ENCODE measurements around the gene NANOS2. TPM values are rescaled to one million over a fixed set of nuclear protein-coding genes. Genes with fewer than 3 reads are reported as not detected.
A peak's percentile ranks its signal among the peaks of the same experiment; 100 is the strongest.

NANOS2 gene
- total RNA-seq, 2 donors from 2014 or later, result not detected

- no peaks in the 10 kb centered on the region for H3K27me3 ChIP-seq
- TF ChIP-seq CTCF (IDR thresholded peaks at IDR 0.05), result no peak
- DNase-seq (ENCODE audit: low spot score), result no peak
- peaks cover 0 to 22% of the 10 kb centered on the region in 2 donors for H3K4me1 ChIP-seq
- H3K27ac ChIP-seq, result no peak overlapping the region
- no peaks in the 10 kb centered on the region for H3K9me3 ChIP-seq
- H3K36me3 ChIP-seq, result no peaks in the 10 kb centered on the region
- no peak overlapping the region for H3K4me3 ChIP-seq
Measured at GRCh38 chr19:45952341-45952685, 37.7 kb upstream of the NANOS2 start.

- Histone ChIP-seq H3K27ac (no peak overlapping the region), H3K36me3 (no peaks in the 10 kb centered on the region), H3K9me3 (no peaks in the 10 kb centered on the region), H3K4me1 (peaks cover 0 to 4% of the 10 kb centered on the region in 2 donors), H3K27me3 (no peaks in the 10 kb centered on the region), H3K4me3 (no peak overlapping the region)
- no peak for TF ChIP-seq CTCF (IDR thresholded peaks at IDR 0.05)
- no peak for DNase-seq (ENCODE audit: low spot score)
Measured at GRCh38 chr19:45947926-45948325, 33.3 kb upstream of the NANOS2 start.

- TF ChIP-seq CTCF (IDR thresholded peaks at IDR 0.05), result no peak
- peak overlapping the region in 1 of 2 donors; percentile 26 for H3K4me3 ChIP-seq
- DNase-seq (ENCODE audit: low spot score), result no peak
- H3K27me3 ChIP-seq, result no peaks in the 10 kb centered on the region
- no peaks in the 10 kb centered on the region for H3K9me3 ChIP-seq
- H3K4me1 ChIP-seq, result no peaks in the 10 kb centered on the region
- no peak overlapping the region for H3K27ac ChIP-seq
- no peaks in the 10 kb centered on the region for H3K36me3 ChIP-seq
Measured at GRCh38 chr19:45940515-45940805, 25.9 kb upstream of the NANOS2 start.

GRCh38 chr19:45939792-45940514, 25.4 kb upstream of the NANOS2 start:
- Histone ChIP-seq H3K4me1 (no peaks in the 10 kb centered on the region), H3K4me3 (peak overlapping the region in 1 of 2 donors; percentile 26), H3K36me3 (no peaks in the 10 kb centered on the region), H3K27me3 (no peaks in the 10 kb centered on the region), H3K9me3 (no peaks in the 10 kb centered on the region), H3K27ac (no peak overlapping the region)
- TF ChIP-seq CTCF (IDR thresholded peaks at IDR 0.05), result no peak
- DNase-seq (ENCODE audit: low spot score), result no peak

- H3K27me3 ChIP-seq, result no peaks in the 10 kb centered on the region
Measured at GRCh38 chr19:45938733-45939319, 24.2 kb upstream of the NANOS2 start.

More at GRCh38 chr19:45938733-45939319, 24.2 kb upstream of the NANOS2 start:
- DNase-seq (ENCODE audit: low spot score), result no peak
- Histone ChIP-seq H3K9me3 (no peaks in the 10 kb centered on the region), H3K4me1 (no peaks in the 10 kb centered on the region), H3K4me3 (no peak overlapping the region), H3K27ac (no peak overlapping the region), H3K36me3 (no peaks in the 10 kb centered on the region)
- no peak for TF ChIP-seq CTCF (IDR thresholded peaks at IDR 0.05)
